Measurements from ENCODE around the gene TRIM3.

TRIM3 gene

DNA sequence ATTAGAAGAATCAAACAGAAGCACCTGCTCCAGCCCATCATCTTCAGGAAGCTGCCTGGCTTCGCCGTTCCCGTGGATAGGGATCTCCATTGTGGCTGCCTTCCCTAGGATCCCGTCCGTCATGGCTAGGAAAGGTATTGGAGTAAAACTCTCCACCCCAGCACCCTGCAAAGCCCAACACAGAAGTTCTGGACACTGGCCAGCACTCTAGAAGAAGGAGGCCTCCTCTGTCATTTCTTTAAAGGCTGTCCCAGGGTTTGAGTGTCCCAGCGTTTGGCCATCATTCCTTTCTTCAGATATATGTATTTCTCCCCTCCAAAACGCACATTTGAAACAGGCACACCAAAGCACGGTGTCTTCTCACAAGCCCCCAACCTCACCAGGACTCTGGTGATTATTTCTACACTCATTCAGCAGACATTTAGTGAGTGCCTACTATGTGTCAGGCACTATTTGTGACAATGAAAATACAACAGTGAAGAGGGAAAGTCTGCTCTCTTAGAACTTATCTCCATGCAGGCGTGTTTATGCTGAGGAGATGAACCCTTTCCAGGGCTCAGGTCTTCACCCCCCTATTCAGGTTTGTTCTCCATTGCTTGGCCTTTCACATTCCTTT lies 6.7 kb upstream of the TRIM3 start:
- DNase-seq (ENCODE audit: low spot score), result no peak

DNA sequence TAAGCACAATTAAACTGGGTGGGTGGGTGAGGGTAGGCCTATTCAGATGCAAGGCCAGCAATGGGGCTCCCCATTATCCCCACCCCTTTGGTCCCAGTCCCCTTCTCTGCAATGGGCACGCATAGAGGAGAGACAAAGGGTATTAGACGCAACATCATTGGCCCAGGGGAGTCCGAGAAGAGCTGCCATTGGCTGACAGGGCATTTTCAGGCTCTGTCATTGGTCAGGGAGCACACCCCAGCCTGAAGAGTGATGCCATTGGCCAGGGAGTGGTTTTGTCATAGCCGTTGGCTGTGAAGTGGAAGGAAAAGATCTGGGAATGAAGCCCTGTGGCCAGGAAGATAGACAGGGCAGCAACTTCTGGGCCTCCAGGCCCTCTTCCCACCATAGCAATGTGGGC lies 2.8 kb upstream of the TRIM3 start:
- DNase-seq (ENCODE audit: low spot score), result no peak

DNA sequence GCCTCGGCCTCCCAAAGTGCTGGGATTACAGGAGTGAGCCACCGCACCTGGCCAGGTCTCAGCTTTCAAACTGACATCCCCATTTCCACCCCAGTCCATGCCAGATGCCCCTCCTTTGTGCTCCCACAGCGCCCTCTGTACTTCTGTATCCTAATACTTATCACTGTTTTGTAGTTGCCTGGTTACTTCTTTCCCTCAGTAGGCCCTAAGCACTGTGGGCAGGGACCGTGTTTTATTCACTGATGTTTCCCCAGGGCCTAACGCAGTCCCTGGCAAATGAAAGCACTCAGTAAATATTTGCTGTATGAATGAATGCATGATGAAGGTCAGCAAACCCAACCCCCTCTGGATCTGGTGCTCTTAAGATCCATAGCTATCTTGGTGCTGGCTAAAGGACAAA lies 2.2 kb upstream of the TRIM3 start:
- DNase-seq (ENCODE audit: low spot score), result no peak

DNA sequence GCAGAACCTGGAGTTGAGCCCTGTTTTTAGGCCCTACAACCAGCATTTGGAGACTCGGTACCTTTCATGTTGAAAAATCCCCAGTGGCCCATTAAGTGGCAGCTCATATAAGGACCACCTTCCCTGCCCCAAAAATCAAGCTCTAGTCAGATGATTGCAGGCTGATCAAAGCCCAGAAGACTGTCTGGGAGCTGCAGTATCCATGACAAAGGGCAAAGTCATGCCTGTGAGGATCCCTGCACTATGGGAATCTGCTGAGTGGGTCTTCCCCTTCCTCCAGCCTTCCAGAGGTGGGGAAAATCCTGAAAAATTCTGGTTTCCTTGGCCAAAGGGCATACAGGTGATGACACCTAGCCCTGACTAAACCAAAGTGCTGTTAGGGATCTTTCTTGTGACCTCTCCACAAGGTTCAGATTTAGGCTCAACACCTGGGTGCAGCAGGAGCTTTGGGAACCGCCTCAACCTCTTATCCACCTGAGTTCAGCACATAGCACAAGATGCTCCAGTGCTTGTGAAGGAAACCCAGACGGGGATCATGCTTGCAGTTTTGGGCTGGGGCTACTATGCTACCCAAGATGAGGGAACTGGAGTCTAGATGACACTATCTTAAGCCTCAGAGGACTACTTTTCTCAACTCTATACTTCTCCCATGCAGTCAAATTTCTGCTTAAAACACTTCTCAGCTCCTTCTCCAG lies 1.2 kb upstream of the TRIM3 start:
- no peak for DNase-seq (ENCODE audit: low spot score)

DNA sequence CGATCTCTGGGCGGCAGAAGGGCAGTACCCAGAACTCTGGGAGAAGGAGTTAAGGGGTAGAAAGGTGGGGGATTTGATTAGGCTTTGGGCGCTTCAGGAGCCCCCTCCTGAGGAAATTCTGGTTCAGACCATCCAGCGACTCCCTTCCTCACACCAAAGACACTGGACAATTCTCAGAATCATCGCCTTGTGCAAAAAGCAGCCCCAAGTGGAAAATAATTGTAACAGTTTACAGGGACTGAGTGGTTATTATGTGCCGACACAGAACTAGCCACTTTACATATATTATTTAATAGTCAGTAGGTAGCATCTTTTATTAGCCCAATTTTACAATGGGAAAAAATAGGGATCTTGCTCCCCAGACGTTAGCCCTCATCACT lies 662 bp upstream of the TRIM3 start:
- no peak for DNase-seq (ENCODE audit: low spot score)

DNA sequence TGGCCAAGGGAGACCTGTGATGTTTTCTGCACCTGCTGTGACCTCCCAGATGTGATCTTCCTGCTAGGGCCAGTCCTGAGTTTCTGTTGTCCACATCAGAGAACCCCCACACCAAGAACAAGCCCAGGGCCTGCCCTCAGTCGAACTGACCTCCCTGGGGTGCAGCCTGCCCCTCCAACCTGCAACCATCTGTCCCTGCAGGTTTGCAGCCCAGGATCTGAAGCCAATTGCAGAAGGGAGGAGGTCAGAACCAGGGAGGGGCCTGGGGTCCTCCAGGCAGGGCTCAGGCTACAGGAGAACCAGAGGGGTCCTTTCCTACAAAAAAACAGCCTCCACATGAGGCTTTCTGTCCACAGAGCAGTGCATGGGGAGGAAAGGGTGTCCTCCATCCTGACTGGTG lies 807 bp downstream of the TRIM3 start:
- no peak for DNase-seq (ENCODE audit: low spot score)

DNA sequence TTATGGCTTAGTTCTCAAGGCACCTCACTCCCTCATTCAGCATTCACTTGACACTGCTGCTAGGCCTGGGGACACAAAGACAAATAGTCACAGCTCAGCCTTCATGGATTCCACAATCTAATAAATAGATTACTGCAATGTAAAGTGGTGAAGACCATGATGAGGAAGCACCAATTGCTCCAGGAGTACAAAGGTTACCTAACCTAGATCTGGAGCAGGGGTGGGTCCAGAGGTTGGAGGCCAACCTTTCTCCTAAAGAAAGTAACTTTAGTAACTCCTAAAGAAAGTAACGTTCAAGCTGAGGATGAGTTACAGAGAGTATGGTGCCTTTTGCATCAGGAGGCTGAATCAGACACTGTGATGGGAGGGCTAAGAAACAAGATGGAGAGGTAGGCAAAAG lies 4.1 kb downstream of the TRIM3 start:
- no peak for DNase-seq (ENCODE audit: low spot score)

DNA sequence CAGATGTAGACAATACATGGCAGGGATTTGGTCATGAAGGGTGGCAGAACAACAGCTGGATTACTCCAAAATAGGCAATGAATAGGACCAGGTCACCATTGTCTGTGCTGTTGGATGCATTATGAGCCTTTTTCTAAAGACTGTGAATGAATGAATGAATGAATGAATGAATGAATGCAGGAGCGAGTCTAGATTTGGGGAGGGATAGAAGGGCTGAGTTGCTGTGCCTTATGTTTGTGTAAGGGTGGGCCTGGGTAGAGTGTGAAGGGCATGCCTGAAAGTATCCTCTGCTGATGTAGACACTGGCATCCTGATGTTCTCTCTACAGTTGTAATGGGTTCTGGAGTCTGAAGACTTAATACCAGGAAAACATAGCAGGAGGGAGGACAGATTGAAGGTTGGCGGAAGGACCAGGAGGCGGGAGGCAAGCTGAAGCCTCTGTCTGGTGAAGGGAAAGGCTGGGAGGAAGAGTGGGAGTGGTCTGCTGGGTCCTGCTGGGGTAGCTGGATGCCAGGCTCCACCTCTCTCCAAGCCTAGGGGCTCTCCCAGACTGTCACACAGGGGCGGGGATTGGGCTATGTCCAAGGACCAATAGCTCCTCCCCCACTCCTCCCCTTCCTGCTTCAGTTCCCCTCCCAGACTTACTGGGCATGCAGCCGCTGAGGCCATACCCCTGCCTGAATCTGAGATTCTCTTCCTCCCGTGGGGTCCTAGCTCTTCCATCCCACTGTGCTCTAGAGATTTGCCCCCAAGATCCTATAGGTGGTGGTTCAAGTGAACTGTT lies 4.8 kb downstream of the TRIM3 start:
- peak; percentile 81 for DNase-seq (ENCODE audit: low spot score)

DNA sequence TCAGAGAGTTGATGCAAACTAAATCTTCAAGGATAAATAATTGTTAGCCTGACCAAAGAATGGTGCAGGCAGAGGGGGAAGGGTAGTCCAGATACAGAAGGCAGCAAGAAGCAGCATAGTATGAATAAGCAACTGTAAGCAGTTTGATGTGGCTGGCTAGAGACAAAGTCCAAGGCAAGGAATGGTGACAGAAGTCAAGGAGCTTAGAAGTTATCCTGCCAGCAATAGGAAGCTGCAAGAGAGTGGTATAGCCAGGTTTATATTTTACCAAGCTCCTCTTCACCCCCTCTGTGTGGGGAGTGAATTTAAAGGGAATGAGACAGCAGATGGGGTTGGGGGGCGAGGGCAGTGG lies 14.7 kb downstream of the TRIM3 start:
- DNase-seq (ENCODE audit: low spot score), result no peak

DNA sequence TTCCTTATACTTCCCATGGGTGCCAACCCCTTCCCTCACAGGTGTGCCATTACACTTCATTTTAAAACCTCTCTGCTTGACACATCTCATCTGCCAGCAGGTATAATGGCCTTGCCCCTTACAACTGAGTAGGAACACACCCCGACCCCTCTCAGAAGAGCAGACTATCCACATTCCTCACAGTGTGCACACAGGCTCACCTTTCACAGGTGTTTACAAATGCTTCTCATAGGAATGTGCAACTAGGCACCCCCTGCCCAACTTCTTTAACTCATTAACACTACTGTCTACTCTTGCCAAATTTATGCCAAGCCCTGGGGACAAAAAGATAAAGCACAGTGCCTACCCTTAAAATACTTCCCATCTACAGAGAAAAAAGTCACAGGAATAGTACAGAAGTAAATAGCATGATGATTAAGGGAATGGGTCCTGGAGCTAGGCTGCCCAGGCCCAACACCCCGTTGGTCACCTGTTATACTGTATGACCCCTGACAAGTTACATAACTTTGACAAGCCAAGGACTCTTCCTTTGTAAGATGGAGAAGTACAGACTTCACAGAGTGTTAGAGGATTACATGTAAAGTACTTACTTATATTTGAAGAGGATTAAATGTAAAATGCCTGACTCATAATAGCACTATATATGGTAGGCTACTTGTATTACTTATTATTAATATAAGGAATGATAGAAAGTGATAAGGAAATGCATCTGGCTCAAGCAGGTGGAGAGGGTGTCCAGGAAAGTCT lies 15.2 kb downstream of the TRIM3 start:
- no peak for DNase-seq (ENCODE audit: low spot score)

DNA sequence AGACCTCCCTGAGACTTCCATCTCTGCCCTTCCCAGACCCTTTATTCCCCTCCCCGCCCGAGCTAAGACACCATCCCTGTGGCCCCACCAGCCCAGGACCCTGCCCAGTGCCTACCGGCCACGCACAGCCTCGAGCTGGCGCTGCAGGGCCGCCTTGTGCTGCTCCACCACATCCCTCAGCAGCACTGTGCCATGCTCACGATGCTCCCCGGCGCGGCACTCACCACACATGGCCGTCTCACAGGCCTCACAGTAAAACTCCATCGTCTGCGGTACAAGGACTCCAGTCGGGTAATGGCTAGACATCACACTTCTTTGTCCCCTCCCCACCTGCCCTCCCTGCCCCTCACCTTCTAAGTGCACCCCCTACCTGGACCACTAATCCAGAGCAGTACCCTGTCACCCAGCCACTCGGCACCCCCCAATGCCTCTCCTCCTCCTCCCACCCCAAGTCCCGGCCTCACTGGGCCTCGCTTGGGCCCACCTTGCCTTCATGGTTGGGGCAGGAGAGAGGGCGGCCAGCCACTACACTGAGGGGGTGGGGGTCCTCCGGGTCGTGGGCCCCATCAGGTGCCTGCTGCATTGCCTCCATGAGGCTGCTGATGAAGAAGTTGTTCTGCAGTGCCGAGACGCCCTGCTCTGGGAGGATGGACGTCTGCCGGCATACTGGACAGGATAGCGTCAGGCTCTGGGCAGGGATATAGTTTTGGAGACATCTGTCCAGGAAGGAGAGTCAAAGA lies 16.0 kb downstream of the TRIM3 start:
- DNase-seq (ENCODE audit: low spot score), result no peak

DNA sequence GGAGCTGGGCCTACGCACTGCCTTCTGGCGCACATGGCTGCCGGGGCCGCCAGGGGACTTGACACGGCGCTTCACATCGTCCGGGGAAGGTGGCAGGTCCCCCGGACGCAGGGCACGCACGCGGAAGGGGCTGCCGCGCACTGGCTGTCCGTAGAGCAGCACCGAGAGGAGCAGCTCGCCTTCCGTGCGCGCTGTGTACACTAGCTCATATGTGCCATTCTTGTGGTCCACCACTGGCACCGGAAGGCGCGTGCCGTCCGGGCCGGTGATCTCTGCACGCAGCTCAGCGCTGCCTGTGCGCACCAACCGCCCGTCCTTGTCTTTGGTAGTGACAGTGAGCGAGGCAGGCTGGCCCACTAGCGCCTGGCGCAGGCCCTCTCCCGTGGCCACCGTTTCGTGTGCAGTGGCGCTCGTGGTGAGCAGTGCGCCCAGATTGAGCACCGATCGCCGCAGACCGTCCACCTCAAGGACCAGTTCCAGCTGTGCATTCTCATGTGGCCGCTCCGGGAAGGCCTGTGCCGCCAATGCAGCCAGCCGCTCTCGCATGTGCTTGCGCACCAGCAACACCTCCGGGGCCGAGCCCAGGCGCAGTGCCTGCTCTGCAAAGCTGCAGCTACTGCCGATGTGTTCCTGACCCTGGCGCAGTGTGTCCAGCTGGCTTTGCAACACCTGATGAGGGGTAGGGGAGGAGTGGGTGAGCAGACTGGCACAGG lies 17.2 kb downstream of the TRIM3 start:
- no peak for DNase-seq (ENCODE audit: low spot score)

DNA sequence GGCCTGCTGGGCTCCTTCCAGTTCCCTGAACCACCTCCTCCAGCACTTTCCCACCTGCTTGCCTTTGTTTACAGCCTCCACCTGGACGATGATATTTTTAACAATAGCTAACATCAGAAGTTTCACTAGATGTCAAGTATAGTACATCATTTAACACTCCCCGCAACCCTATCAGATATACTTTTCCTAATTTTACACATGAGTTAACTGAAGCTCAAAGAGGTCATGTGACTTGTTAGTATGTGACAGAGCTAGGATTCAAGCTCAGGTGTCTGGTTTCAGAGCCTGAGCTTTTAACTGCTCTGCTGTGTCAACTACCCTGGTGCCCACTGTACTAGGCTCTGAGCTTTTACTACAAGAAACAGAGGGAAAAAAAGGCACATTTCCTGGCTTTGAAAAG lies 18.7 kb downstream of the TRIM3 start:
- DNase-seq (ENCODE audit: low spot score), result no peak

DNA sequence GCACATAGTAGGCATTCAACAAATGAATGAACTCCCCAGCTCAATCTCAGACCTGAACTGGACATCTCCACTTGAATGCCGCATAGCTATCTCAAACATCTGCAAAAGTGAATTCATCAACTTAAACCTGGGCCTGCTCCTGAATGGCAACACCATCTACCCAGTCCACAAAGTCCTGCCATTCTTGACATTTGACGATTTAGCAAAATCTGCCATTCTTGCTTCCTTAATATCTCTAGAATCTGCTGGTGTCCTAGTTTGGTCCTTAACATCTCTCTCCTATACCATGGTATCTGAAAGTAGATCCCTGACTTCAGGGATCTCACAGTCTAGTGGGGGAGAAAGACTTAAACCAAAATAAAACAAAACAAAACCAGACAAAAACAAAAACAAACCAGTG lies 20.6 kb downstream of the TRIM3 start:
- DNase-seq (ENCODE audit: low spot score), result no peak

DNA sequence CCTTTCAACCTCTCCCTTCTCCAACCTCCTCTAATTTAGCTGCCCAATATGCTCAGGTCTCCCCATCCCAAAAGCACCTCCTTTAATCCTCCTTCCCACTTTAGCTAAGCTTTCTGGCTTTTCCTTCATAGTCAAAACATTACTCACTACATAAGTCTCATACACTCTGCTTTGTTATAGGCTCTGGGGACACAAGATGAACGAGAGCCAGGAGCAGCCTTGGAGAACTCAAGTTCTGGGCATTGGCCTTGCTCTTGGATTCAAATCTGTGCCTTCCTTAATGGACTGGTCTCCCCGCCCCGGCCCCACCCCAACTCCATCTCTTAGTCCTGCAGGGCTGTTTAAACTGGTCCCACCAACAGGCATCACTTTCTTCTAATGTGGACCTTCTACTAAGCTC lies 21.5 kb downstream of the TRIM3 start:
- no peak for DNase-seq (ENCODE audit: low spot score)

DNA sequence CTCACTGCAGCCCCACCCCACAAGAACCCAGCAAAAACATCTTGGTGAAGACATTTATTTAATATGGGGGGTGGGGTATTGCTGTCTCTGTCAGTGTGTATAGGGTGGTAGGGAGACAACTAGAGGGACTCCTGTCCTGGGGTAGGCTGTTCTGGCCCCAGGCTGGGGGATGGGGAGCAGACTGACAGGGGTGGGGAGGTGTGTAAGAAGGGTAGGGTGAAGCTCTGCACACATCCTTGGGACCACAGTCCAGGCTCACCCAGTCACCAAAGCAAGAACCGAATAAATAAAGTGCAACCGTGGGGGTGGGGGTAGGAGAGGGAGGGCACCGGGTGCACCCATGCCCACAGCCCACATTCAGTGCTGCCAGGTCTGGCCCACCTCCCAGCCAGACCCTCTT lies 25.2 kb downstream of the TRIM3 start:
- DNase-seq (ENCODE audit: low spot score), result no peak

DNA sequence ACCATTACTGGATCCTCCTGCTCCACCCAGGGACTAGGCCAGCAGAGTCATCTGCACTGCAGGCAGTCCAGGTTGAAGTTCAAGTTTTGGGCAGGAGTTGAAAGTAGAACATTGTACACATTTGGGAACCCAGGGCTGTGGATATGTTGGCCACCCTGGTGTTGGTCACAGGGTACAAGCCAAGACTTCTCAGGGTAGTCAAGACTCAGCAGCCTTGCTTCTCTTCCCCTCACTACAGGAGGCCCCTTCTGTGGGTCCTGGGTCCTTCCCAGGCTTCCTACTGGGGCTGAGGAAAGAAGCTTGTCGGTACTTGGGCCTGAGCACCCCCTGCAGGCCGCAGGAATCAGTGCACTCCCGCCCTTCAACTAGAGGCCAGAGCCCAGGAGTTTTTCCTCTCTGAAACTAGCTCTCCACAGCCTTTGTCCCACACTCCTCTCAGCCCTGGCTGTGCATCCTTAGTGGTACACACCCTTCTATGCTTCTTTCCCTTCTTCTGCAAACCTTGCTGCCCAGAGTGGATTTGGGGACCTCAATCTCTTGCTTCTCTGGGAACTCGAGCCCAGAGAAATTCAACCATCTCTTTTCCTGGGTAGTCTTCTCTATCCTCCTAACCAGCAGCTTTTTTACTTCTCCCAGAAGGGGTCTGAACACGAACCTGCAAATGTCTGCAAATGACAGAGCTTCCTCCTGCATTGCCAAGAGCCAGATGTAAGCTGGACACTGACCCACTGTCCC lies 30.3 kb downstream of the TRIM3 start:
- peak; percentile 84 for DNase-seq (ENCODE audit: low spot score)

DNA sequence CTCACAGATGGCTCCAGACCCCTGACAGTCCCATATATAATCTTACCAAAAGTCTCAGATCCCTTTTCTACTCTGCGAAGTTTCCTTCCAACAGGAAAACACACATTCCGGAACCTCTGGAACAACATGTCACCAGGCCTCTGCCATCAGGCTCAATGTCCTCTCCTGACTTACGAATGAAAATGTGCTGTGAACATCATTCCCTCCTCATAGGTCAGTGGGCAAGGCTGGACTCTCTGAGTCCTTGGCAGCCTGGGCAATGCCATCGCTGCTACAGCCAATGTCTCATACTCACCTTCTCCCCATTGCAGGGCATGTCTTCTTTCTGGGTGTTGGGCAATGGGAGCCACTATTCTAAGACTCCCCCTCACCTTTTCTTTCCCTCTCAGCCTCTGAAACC lies 31.3 kb downstream of the TRIM3 start:
- no peak for DNase-seq (ENCODE audit: low spot score)

DNA sequence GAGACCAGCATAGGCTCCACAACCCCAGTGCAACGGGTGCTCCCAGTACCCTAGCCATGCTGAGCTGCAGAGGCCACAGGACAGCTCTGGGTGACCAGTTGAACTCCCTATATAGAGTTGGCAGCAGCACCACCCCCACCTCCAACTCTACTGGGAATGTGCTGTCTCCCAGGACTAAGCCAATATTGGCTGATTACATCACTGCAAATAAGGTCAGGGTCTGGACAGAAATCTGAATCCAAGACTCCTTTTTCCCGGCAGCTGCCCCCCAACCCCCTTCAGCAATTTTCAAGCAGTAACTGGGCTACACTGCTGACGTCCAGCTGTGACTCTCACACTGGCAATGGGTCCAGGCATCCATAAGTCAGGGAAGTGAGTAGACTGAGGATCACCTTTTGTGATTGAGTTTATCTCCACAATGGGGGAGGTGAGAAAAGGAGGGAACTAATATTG lies 32.8 kb downstream of the TRIM3 start, which contains the start of gene HPX:
Gene HPX (minus strand): TSS at position 82 of the 453 bp plus-strand sequence. CDS start 24 bp downstream, at position 58.
- no peak for DNase-seq (ENCODE audit: low spot score)

DNA sequence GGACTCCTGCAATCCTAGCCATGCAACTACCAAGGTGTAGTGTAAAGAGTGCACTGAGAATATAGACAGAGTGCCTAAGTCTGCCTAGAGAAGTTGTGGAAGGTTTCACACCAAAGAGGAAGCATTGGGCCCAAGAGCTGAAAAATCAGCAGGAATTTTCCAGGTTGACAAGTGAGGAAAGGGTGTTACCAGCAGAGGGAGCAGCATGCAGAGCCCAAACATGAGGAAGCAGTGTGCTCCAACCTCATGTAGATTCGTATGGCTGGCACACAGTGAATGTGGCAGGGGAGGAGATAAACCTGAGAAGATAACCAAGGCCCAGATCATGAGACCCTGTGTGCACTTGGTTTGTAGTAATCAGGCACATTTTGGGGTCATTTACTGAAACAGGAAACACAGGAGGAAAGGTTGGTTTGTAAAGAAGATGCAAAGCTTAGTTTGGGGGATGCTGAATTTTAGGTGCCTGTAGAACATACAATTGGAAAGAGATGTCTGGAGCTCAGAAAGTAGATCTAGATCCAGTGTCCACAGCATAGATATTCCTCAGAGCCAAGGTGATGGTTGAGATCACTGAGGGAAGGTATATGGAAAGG lies 34.7 kb downstream of the TRIM3 start:
- peak; percentile 72 for DNase-seq (ENCODE audit: low spot score)

Data from D341Med (cell line).